Left ventricle myocardium inferior (tissue), 1 donor: ENCODE results near the gene EGR1. TPM values are rescaled to one million over a fixed set of nuclear protein-coding genes. Genes with fewer than 3 reads are reported as not detected.

Experiments
- DNase-seq: peaks from one replicate; pipeline ENCODE4 v3.0.0-alpha.2; 2020
- H3K27ac ChIP-seq: fragments of 200-600 bp; replicated peaks from 2 replicates; pipeline ENCODE4 v1.8.0; 2021
- H3K27me3 ChIP-seq: fragments of 200-600 bp; 2 replicates; pipeline ENCODE4 v1.8.0; 2021; ENCODE audit warnings: low read depth
- H3K36me3 ChIP-seq: fragments of 200-600 bp; 2 replicates; pipeline ENCODE4 v1.8.0; 2021
- H3K4me1 ChIP-seq: fragments of 200-600 bp; 2 replicates; pipeline ENCODE4 v1.8.0; 2021
- H3K4me3 ChIP-seq: fragments of 200-600 bp; 2 replicates; pipeline ENCODE4 v1.8.0; 2021; ENCODE audit warnings: mild to moderate bottlenecking, moderate library complexity
- H3K9me3 ChIP-seq: fragments of 200-600 bp; replicated peaks from 2 replicates; pipeline ENCODE4 v1.8.0; 2021
- CTCF ChIP-seq: fragments of 200-600 bp; IDR thresholded peaks from 2 replicates; pipeline ENCODE4 v1.8.0; 2021; ENCODE audit warnings: antibody characterized with exemption, mild to moderate bottlenecking, borderline replicate concordance
- intact Hi-C: fragments of 100-400 bp; cut with micrococcal nuclease; formaldehyde crosslinking; loops from one replicate; pipeline ENCODE4 v1.11.0; 2022
- total RNA-seq: library from RNA; stranded (reverse); fragmentation: NEBNext Ultra II Directional; extraction: Animal tissue kit (Norgen Biotek cat#: 25700); gene quantifications from one replicate; pipeline ENCODE4 v1.2.1, GENCODE V29; 2021
- donor health status: DM: no; HTN: yes; CAD: no; lungs with severe emphysema.

Gene EGR1
- total RNA-seq, 1 donor from 2014 or later, result 7.8 TPM

GRCh38 chr5:138464388-138465260 is 655 bp upstream of the EGR1 start:
- Histone ChIP-seq H3K27me3 (no peaks in the 10 kb centered on the region), H3K4me3 (peak overlapping the region; percentile 91), H3K36me3 (no peaks in the 10 kb centered on the region), H3K27ac (peak overlapping the region; percentile 99), H3K4me1 (peaks cover 68% of the 10 kb centered on the region), H3K9me3 (no peaks in the 10 kb centered on the region)
- intact Hi-C loops, result no loop called here
- TF ChIP-seq CTCF, result peak; percentile 55
- peak; percentile 94 for DNase-seq

DNA sequence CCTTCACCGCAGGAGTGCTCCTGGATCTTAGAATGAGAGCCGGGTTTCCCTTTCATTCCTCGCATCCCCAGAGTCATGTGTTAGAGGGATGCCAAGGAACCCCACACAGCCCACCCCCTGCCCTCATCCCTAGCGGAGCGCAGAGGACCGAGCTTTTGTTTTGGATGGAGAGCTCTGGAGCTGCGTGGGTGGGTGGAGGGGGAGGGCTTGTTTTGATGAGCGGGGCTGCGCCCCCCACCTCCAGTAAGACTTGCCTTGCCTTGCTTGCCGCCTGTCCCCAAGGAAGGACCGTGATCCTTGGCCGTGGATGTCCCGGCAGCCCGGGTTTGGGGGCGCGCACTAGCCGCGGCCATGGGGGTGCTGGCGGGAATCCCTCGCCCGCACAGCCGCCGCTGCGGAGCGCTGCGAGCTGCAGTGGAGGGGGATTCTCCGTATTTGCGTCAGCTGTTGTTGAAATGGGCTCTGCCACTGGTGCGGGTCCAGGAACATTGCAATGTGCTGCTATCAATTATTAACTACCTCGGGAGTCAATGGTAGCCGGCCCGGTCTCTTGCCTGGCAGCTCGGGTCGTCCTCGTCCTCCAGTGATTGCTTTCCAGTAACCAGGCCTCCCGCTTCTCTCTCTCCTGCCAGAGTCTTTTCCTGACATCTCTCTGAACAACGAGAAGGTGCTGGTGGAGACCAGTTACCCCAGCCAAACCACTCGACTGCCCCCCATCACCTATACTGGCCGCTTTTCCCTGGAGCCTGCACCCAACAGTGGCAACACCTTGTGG is 1.0 kb downstream of the EGR1 start:
- intact Hi-C loops, result no loop called here
- H3K27ac ChIP-seq, result peak overlapping the region; percentile 99

DNA sequence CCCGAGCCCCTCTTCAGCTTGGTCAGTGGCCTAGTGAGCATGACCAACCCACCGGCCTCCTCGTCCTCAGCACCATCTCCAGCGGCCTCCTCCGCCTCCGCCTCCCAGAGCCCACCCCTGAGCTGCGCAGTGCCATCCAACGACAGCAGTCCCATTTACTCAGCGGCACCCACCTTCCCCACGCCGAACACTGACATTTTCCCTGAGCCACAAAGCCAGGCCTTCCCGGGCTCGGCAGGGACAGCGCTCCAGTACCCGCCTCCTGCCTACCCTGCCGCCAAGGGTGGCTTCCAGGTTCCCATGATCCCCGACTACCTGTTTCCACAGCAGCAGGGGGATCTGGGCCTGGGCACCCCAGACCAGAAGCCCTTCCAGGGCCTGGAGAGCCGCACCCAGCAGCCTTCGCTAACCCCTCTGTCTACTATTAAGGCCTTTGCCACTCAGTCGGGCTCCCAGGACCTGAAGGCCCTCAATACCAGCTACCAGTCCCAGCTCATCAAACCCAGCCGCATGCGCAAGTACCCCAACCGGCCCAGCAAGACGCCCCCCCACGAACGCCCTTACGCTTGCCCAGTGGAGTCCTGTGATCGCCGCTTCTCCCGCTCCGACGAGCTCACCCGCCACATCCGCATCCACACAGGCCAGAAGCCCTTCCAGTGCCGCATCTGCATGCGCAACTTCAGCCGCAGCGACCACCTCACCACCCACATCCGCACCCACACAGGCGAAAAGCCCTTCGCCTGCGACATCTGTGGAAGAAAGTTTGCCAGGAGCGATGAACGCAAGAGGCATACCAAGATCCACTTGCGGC is 1.8 kb downstream of the EGR1 start:
- no peaks in the 10 kb centered on the region for H3K9me3 ChIP-seq
- H3K4me3 ChIP-seq, result peak overlapping the region; percentile 91
- no peaks in the 10 kb centered on the region for H3K27me3 ChIP-seq
- no peak for TF ChIP-seq CTCF
- H3K27ac ChIP-seq, result no peak overlapping the region
- no peak for DNase-seq
- H3K4me1 ChIP-seq, result peaks cover 44% of the 10 kb centered on the region
- intact Hi-C loops, result no loop called here
- H3K36me3 ChIP-seq, result no peaks in the 10 kb centered on the region

More for the DNA sequence above, 1.0 kb downstream of the EGR1 start:
- H3K4me3 ChIP-seq, result peak overlapping the region; percentile 91
- no peak for TF ChIP-seq CTCF
- DNase-seq, result no peak
- H3K36me3 ChIP-seq, result no peaks in the 10 kb centered on the region
- H3K9me3 ChIP-seq, result no peaks in the 10 kb centered on the region
- H3K27me3 ChIP-seq, result no peaks in the 10 kb centered on the region
- H3K4me1 ChIP-seq, result peaks cover 51% of the 10 kb centered on the region

GRCh38 chr5:138467711-138468132 is 2.4 kb downstream of the EGR1 start:
- Histone ChIP-seq H3K36me3 (no peaks in the 10 kb centered on the region), H3K27me3 (no peaks in the 10 kb centered on the region), H3K27ac (no peak overlapping the region), H3K9me3 (no peaks in the 10 kb centered on the region), H3K4me3 (peak overlapping the region; percentile 91), H3K4me1 (peaks cover 44% of the 10 kb centered on the region)
- intact Hi-C loops, result no loop called here
- no peak for TF ChIP-seq CTCF
- DNase-seq, result no peak
